ENCODE results near the gene GPR176.

- TF ChIP-seq CTCF (conservative IDR thresholded peaks at IDR 0.05), result no peak
- TF ChIP-seq ZFX (IDR thresholded peaks at IDR 0.05), result no peak
Observed at GRCh38 chr15:39907216-39907615, 12.8 kb downstream of the GPR176 start.
